CD4-positive, CD25-positive, alpha-beta regulatory T cell (primary cell): ENCODE data around the gene WDR59. TPM values are rescaled to one million over a fixed set of nuclear protein-coding genes. Genes with fewer than 3 reads are reported as not detected.

Experiments
- ATAC-seq, 2 donors: fragments of 150-1000 bp; cut with Tn5 transposase; one replicate each; pipeline ENCODE4 v1.10.0; 2021; ENCODE audit warnings: low read depth in 2 of 2, moderate number of reproducible peaks in 2 of 2, moderate library complexity in 1 of 2
- DNase-seq, 3 donors: peaks; one replicate each; pipeline versions ENCODE4 v3.0.0 to v3.0.0-alpha.2; 2012 to 2022; ENCODE audit warnings: mixed read lengths in 1 of 3
- H3K27ac ChIP-seq: one replicate; pipeline ENCODE4 v1.7.0; 2013; ENCODE audit warnings: mild to moderate bottlenecking, low read length; ENCODE audit not compliant: insufficient read depth, poor library complexity, severe bottlenecking
- H3K27me3 ChIP-seq: one replicate; pipeline ENCODE4 v1.7.0; 2013; ENCODE audit warnings: low read length; ENCODE audit not compliant: control insufficient read depth, insufficient read depth
- H3K36me3 ChIP-seq: one replicate; pipeline ENCODE4 v1.7.0; 2013; ENCODE audit warnings: mild to moderate bottlenecking, low read length, moderate library complexity; ENCODE audit not compliant: control insufficient read depth, insufficient read depth
- H3K4me1 ChIP-seq: 2 replicates; pipeline ENCODE4 v1.7.0; 2013; ENCODE audit warnings: mild to moderate bottlenecking, low read length; ENCODE audit not compliant: insufficient read depth, control insufficient read depth, poor library complexity, severe bottlenecking
- H3K4me3 ChIP-seq: one replicate; pipeline ENCODE4 v1.7.0; 2013; ENCODE audit warnings: low read depth, mild to moderate bottlenecking, low read length, moderate library complexity
- H3K9me3 ChIP-seq, 2 experiments: 1 replicate in 1 of 2; 2 replicates in 1 of 2; pipeline ENCODE4 v1.7.0; 2013; ENCODE audit warnings: low read length in 2 of 2, mild to moderate bottlenecking in 1 of 2, moderate library complexity in 1 of 2; ENCODE audit not compliant: control insufficient read depth in 2 of 2
- H3K27ac Mint-ChIP-seq, 3 donors: one replicate each; pipeline ENCODE4 v1.8.0; 2020 to 2022; ENCODE audit warnings: mild to moderate bottlenecking in 3 of 3, mixed read lengths in 3 of 3, moderate library complexity in 2 of 3
- H3K27me3 Mint-ChIP-seq: one replicate; pipeline ENCODE4 v1.8.0; 2022; ENCODE audit warnings: mild to moderate bottlenecking, mixed read lengths
- H3K36me3 Mint-ChIP-seq: one replicate; pipeline ENCODE4 v1.8.0; 2020; ENCODE audit warnings: mixed read lengths
- H3K4me1 Mint-ChIP-seq, 4 donors: one replicate each; pipeline ENCODE4 v1.8.0; 2020 to 2022; ENCODE audit warnings: mixed read lengths in 4 of 4, mild to moderate bottlenecking in 1 of 4
- H3K4me3 Mint-ChIP-seq, 4 donors: one replicate each; pipeline ENCODE4 v1.8.0; 2020 to 2022; ENCODE audit warnings: mild to moderate bottlenecking in 4 of 4, mixed read lengths in 4 of 4, moderate library complexity in 3 of 4
- H3K9me3 Mint-ChIP-seq, 7 donors: one replicate each; pipeline ENCODE4 v1.8.0; 2020 to 2022; ENCODE audit warnings: mixed read lengths in 7 of 7, mild to moderate bottlenecking in 3 of 7, moderate library complexity in 2 of 7
- polyA plus RNA-seq, 4 donors: library from polyadenylated mRNA; unstranded; fragments of 300-500 nt; fragmentation: Illumina TruSeq; gene quantifications; one replicate each; pipeline ENCODE4 v1.2.3, GENCODE V29; 2021
- total RNA-seq: library from RNA; stranded (reverse); gene quantifications from one replicate; pipeline ENCODE4 v1.2.3, GENCODE V29; 2022

Gene WDR59
- total and polyA plus RNA-seq, 5 donors from 2014 or later: 11.4 to 89.2 (median 14.3) TPM

DNA sequence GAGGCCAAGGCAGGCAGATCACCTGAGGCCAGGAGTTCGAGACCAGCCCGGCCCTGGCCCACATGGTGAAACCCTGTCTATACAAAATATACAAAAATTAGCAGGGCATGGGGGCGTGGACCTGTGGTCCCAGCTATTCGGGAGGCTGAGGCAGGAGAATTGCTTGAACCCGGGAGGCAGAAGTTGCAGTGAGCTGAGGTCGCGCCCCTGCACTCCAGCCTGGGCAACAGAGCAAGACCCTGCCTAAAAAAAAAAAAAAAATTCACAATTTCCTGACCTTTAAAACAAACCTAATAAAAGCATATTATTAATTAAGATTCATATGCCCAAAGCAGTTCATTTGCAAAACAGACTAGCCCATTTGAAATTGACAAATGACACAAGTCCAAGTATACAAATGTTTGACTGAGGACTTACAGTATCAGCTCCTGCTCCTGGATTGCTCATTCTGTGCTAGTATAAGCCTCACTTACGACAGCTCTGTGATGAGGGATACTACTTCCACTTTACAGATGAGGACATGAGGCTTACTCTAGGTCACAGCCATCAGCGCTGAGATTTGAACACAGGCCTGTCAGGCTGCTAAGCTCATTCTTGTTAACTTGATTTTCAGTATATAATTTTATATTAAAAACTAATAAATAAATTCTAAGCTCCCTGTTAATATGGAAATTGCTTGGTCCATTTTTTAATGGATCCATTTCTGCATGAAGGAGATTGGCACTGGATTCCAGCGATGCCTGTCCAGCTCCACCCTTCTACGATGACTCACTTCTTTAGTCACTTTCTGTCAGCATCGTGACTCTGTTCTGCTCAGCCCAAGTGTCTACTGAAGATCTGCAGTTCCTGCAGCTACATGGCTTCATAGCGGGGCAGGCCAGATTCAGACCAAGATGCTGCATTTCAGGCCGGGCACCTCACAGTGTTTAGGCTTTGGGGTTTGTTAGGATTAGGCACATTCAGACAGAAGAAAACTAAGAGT is 88.2 kb downstream of the WDR59 start:
- DNase-seq (no peak), ATAC-seq (no peak)
- peaks cover 41% of the 10 kb centered on the region for H3K36me3 Mint-ChIP-seq
- no peak overlapping the region for H3K4me3 Mint-ChIP-seq
- Histone ChIP-seq H3K27ac (no peak overlapping the region), H3K36me3 (peaks cover 36% of the 10 kb centered on the region), H3K9me3 (no peaks in the 10 kb centered on the region), H3K27me3 (no peaks in the 10 kb centered on the region), H3K4me1 (no peaks in the 10 kb centered on the region), H3K4me3 (no peak overlapping the region)
- H3K27ac Mint-ChIP-seq: no peak overlapping the region
- no peaks in the 10 kb centered on the region for H3K9me3 Mint-ChIP-seq
- no peaks in the 10 kb centered on the region for H3K4me1 Mint-ChIP-seq
- no peaks in the 10 kb centered on the region for H3K27me3 Mint-ChIP-seq

DNA sequence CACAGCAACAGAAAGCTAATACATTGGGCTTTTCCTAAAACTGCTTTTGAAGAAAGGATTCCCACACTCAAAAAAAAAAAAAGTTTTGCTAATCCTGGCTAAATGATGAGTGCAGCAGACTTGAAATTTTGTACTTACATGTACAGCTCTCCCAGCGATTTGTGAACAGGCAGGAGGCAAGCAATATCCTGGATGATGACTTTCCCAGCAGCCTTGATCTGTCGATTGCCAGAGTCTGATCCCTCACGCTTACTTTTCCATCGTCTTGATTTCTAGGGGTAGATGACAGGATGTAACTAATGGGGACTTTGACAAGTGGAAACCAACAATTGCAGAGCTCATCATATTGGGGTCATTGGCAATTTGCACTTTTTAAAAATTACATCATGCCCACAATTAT is 91.4 kb downstream of the WDR59 start:
- no peak for DNase-seq
- Mint-ChIP-seq H3K36me3 (peaks cover 37% of the 10 kb centered on the region), H3K27me3 (no peaks in the 10 kb centered on the region), H3K27ac (peak overlapping the region in 2 of 3 donors; percentile 11 to 33), H3K9me3 (no peaks in the 10 kb centered on the region), H3K4me3 (no peak overlapping the region), H3K4me1 (peaks cover 0 to 13% (median 0%) of the 10 kb centered on the region in 4 donors)
- H3K4me1 ChIP-seq: no peaks in the 10 kb centered on the region
- no peak overlapping the region for H3K4me3 ChIP-seq
- H3K36me3 ChIP-seq: peaks cover 37% of the 10 kb centered on the region
- ATAC-seq: no peak
- no peaks in the 10 kb centered on the region for H3K27me3 ChIP-seq
- H3K27ac ChIP-seq: no peak overlapping the region
- H3K9me3 ChIP-seq: no peaks in the 10 kb centered on the region

DNA sequence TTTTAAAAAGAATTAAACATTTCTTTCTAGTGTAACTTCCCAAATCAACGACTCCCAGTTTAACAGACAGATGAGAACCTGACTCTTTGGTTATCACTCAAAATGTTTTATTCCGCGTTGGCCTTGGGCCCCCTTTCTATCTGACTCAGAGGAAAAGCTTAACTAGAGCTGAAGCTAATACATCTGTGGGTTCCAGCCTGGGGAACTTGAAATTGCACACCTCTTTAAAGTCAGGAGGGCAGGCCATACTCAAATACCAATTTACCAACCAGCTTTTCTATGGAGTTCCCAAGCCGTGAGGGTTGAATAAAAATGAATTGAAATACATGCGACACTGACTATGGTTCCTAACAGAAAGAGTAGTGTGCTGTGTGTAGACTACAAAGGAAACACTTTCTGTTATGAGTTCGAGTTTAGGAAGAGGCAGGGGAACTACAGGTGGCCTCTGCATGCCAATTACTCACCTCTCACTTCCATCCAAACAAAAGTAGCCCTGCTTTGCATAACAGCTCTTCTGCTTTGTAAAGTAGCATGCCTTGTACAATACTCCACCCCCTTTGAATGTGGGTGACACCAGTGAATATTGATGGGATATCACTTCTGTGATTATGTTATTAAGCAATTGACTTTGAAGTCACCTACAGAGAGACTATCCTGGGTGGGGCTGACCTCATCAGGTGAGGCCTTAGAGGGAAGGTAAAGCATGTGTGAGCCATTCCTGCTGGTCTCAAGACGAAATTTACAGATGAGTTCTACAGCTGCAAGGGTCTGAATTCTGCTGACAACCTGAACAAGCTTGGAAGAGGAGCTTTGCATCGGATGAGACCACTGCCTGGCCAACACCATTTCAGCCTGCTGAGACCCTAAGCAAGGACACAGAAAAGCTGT is 92.1 kb downstream of the WDR59 start:
- Histone ChIP-seq H3K36me3 (peaks cover 42% of the 10 kb centered on the region), H3K4me3 (no peak overlapping the region), H3K9me3 (no peaks in the 10 kb centered on the region), H3K27ac (no peak overlapping the region), H3K27me3 (no peaks in the 10 kb centered on the region), H3K4me1 (no peaks in the 10 kb centered on the region)
- Mint-ChIP-seq H3K9me3 (no peaks in the 10 kb centered on the region), H3K36me3 (peaks cover 36% of the 10 kb centered on the region), H3K4me1 (peaks cover 0 to 13% (median 2%) of the 10 kb centered on the region in 4 donors), H3K4me3 (no peak overlapping the region), H3K27ac (peak overlapping the region in 2 of 3 donors; percentile 33 to 53), H3K27me3 (no peaks in the 10 kb centered on the region)
- DNase-seq: no peak
- ATAC-seq: no peak

DNA sequence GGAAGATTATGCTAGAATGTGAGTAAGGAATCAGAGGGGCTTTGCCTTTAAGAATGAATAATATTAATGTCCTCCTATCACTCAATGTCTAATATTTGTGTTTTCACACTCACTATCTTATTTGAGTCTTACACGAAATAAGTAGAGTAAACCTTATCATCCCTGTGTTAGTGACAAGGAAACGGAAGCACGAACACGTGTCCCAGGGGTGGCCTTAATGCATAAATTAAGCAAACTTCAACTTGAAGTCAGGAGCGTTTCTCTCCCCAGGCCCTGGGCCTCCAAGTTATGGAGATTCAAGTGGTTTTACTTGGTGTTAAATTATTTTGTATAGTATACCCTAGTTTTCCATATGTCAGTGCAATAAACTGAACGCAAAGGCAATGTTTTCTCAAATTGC is 96.0 kb downstream of the WDR59 start:
- Mint-ChIP-seq H3K9me3 (no peaks in the 10 kb centered on the region), H3K4me1 (peaks cover 0 to 13% (median 3%) of the 10 kb centered on the region in 4 donors), H3K4me3 (no peak overlapping the region), H3K27ac (peak overlapping the region in 1 of 3 donors; percentile 14), H3K27me3 (no peaks in the 10 kb centered on the region), H3K36me3 (peaks cover 57% of the 10 kb centered on the region)
- no peak for ATAC-seq
- Histone ChIP-seq H3K9me3 (no peaks in the 10 kb centered on the region), H3K4me3 (no peak overlapping the region), H3K27me3 (no peaks in the 10 kb centered on the region), H3K36me3 (peaks cover 72% of the 10 kb centered on the region), H3K27ac (no peak overlapping the region), H3K4me1 (no peaks in the 10 kb centered on the region)
- no peak for DNase-seq

- Mint-ChIP-seq H3K4me1 (peaks cover 0 to 13% (median 3%) of the 10 kb centered on the region in 4 donors), H3K27me3 (no peaks in the 10 kb centered on the region), H3K9me3 (no peaks in the 10 kb centered on the region), H3K27ac (no peak overlapping the region), H3K36me3 (peaks cover 59% of the 10 kb centered on the region), H3K4me3 (peak overlapping the region in 2 of 4 donors; percentile 36 to 42)
- Histone ChIP-seq H3K4me1 (no peaks in the 10 kb centered on the region), H3K9me3 (no peaks in the 10 kb centered on the region), H3K36me3 (peaks cover 72% of the 10 kb centered on the region), H3K4me3 (no peak overlapping the region), H3K27ac (peak overlapping the region; percentile 8), H3K27me3 (no peaks in the 10 kb centered on the region)
- ATAC-seq (no peak), DNase-seq (no peak)
These were observed 96.6 kb downstream of the WDR59 start for GRCh38 chr16:74888232-74888862.

- H3K4me3 ChIP-seq: no peak overlapping the region
- Mint-ChIP-seq H3K27me3 (no peaks in the 10 kb centered on the region), H3K36me3 (peaks cover 56% of the 10 kb centered on the region), H3K4me3 (no peak overlapping the region), H3K27ac (no peak overlapping the region), H3K4me1 (peaks cover 0 to 13% (median 3%) of the 10 kb centered on the region in 4 donors), H3K9me3 (no peaks in the 10 kb centered on the region)
- peaks cover 63% of the 10 kb centered on the region for H3K36me3 ChIP-seq
- H3K9me3 ChIP-seq: no peaks in the 10 kb centered on the region
- no peaks in the 10 kb centered on the region for H3K27me3 ChIP-seq
- H3K27ac ChIP-seq: no peak overlapping the region
- DNase-seq (no peak), ATAC-seq (no peak)
- H3K4me1 ChIP-seq: no peaks in the 10 kb centered on the region
These were observed 97.8 kb downstream of the WDR59 start for GRCh38 chr16:74887084-74887483.

DNA sequence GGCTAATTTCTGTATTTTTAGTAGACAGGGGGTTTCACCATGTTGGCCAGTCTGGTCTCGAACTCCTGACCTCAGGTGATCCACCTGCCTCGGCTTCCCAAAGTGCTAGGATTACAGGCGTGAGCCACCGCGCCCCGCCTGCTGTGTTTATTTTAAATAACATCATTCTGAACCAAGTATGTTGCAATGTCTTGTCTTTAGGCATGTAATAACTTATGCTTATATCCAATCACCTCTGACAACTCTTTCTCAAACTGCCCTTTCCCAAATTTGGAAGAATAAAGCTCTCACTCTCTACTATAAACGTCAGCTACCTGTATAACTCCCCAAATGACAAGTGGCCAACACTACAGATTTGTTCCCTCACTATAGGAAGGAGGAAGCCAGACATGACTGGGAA is 107.2 kb downstream of the WDR59 start:
- Mint-ChIP-seq H3K27me3 (no peaks in the 10 kb centered on the region), H3K4me1 (peaks cover 0 to 8% (median under 1%) of the 10 kb centered on the region in 4 donors), H3K27ac (peak overlapping the region in 1 of 3 donors; percentile 35), H3K36me3 (peaks cover 50% of the 10 kb centered on the region), H3K4me3 (no peak overlapping the region), H3K9me3 (peaks cover 0 to 2% (median 0%) of the 10 kb centered on the region in 7 donors)
- H3K4me3 ChIP-seq: no peak overlapping the region
- DNase-seq (no peak), ATAC-seq (no peak)
- H3K27me3 ChIP-seq: no peaks in the 10 kb centered on the region
- peaks cover 45% of the 10 kb centered on the region for H3K36me3 ChIP-seq
- no peaks in the 10 kb centered on the region for H3K4me1 ChIP-seq
- H3K9me3 ChIP-seq: no peaks in the 10 kb centered on the region
- no peak overlapping the region for H3K27ac ChIP-seq
